GM12864 (cell line): ENCODE results near the gene ERICH2.

Source experiments
- DNase-seq: peaks from one replicate; pipeline ENCODE4 v3.0.0-alpha.2; 2011; ENCODE audit warnings: low read depth
- H3K4me3 ChIP-seq: 2 replicates; pipeline ENCODE4 v1.5.1; 2011; ENCODE audit warnings: mild to moderate bottlenecking, low read depth, low read length, control low read depth
- CTCF ChIP-seq: IDR thresholded peaks from 2 replicates; pipeline ENCODE4 v1.5.1; 2011; ENCODE audit warnings: low read depth, mild to moderate bottlenecking, moderate library complexity, low read length, control low read depth, inconsistent platforms; ENCODE audit errors: missing control alignments

The ERICH2 gene

DNA sequence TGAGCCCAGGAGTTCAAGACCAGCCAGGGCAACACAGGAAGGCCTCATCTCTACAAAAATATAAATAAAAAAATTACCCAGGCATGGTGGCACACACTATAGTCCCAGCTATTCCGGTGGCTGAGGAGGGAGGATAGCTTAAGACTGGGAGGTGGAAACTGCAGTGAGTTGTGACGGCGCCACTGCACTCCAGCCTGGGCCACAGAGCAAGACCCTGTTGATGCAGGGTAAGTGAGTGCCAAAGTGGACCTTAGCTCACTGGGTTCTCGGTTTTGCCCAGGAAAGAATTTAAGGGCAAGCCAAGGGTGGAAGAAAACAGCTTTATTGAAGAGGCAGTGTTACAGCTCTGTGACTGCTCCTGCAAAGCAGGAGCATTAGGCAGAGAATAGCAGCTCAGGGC, 6.9 kb upstream of the ERICH2 start:
- no peak for DNase-seq
- no peak for TF ChIP-seq CTCF

DNA sequence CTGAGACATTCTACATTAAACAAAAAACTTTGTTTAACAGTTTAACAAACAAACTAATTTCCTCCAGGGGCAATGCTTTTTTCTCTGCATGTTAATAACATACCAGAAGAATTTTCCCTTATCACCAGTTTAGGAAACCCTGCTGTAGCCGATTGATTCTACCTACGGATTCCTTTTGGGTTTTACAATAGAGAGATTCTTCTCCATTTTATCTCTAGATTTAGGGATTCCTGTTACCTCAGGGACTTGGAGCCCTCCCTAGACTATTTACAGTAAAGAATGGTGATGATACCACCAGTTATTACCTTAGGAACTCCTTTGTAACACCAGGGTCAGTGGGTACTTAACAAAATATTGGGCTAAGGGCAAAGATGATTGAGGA, 5.3 kb upstream of the ERICH2 start:
- H3K4me3 ChIP-seq: no peak overlapping the region
- no peak for DNase-seq
- TF ChIP-seq CTCF: no peak

More for the DNA sequence above, 6.9 kb upstream of the ERICH2 start:
- H3K4me3 ChIP-seq: no peak overlapping the region

GRCh38 chr2:170766693-170767092, 3.5 kb upstream of the ERICH2 start:
- no peak for TF ChIP-seq CTCF

DNA sequence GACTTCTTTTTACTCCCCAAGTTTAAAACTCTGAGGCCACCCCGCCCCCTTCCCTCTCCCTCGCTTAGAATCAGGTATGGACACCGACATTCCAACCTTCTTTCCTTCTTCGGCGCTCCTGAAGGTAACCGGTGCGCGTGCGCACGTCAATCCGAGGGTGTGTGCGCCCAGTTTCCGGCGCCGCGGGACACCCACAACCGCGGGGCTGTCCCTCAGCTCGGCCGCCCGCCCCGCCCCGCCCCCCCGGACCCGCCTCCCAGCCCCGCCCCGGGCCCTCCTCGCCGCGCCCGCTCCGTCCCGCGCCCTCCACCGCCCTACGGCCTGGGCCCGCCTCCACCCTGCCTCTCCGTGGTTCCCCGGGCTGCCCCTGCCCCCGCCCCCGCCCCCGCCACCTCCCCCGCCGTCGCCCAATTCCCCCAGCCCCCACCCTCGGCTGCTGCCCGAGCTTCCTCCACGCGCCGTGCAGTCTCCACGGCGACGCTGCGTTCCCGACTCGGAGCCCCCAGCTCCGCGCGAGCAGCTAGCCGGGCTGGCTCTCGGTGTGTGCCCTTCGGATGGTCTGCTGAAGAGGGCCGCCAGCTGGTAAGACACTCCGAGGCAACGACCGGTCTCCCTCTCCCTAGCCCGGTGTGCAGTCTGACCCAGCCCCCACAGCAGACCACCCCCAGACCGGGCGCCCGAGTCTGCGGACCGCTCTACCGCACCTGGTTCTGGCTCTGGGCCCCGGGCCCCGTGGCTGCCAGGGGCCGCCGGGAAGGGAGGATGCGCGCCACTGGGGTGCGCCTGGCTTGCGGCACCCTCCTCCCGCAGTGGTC, 635 bp downstream of the ERICH2 start:
- peak overlapping the region; percentile 65 for H3K4me3 ChIP-seq
- no peak for DNase-seq

More at GRCh38 chr2:170766693-170767092, 3.5 kb upstream of the ERICH2 start:
- DNase-seq: no peak
- no peak overlapping the region for H3K4me3 ChIP-seq

DNA sequence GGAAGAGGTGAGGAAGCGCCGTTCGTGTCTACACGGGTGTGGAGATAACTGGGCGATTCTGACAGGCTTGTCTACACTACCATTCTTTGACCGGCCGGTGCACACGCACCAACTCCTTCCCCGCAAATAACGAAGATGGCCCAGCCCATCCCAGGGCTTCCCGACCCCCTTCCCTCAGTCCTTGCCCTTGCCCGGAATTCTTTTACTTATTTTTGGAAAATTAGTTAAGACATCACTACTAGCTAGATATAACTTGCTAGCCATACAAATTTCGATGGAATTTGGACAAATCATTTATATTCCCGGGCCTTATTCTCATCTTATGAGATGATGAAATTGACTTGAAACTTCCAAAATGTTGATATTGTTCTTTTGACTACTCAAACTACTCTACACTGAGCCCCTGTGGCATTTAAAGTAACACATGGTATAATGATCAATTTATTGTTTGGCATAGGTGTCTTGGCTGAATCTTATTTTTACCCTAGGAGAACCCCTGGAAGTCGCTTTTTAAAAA, 1.3 kb downstream of the ERICH2 start:
- H3K4me3 ChIP-seq: peak overlapping the region; percentile 47
- TF ChIP-seq CTCF: no peak
- DNase-seq: no peak

More for the DNA sequence above, 635 bp downstream of the ERICH2 start:
- no peak for TF ChIP-seq CTCF

DNA sequence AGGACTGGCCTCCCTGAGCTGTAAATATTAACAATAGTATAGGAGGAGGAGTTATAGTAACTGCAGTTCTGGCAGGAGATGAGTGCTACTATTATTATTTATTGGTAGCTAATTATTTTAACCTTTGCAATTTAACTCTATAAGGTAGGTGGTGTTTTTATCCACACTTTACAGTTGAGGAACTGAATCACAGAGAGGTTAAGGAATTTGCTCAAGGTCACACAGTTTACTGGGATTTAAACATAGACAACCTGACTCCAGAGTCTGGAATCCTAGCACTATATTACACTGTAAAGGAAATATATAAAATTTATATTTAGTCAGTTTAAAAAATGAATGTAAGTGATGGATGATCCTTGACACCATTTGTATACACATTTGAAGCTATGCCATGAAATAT, 2.1 kb downstream of the ERICH2 start:
- no peak for DNase-seq
- no peak for TF ChIP-seq CTCF
- H3K4me3 ChIP-seq: no peak overlapping the region

DNA sequence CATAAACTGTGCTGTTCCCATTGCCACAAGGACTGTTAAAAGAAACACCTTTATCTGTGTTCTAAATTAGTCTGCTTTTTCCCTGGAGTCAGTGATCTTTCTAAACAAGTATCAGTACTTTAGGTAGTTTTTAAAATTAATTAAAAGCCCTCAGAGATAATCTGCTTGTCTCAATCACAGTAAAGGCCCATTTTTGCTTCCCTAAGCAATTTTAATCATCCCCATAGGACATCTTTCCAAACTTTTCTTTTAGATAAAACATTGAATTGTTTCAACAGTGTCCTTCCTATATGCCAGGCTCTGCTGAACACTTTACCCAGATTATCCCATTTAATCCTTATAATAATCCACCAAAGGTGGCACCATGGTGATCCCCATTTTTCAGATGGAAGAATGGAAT, 3.9 kb downstream of the ERICH2 start:
- no peak overlapping the region for H3K4me3 ChIP-seq
- no peak for TF ChIP-seq CTCF
- no peak for DNase-seq
